ENCODE results near the gene SLC15A3. TPM values are rescaled to one million over a fixed set of nuclear protein-coding genes. Genes with fewer than 3 reads are reported as not detected.

Gene SLC15A3
- total and polyA plus RNA-seq, 2 experiments from 2014 or later = 14.2 to 15.8 TPM

DNA sequence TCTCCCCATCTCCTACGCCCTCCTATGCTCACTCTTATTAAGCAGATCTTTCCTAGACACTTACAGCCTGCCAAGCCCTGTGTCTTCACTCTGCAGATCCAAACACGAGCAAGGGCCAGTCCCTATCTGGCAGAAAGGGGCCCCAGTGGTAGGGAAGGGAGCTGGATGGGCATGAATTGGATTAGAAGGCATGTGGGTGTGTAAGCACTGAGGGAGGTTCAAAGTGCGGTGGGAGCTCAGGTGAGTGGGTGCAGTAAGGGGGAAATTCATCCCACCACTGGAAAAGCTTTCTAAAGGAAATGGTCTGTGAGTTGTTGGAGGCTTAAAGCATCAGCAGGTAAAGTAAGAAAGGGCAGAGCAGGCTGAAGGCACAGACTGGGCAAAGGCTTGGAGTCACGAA is 22.2 kb downstream of the SLC15A3 start (continued):
- TF ChIP-seq, protein P1, sequence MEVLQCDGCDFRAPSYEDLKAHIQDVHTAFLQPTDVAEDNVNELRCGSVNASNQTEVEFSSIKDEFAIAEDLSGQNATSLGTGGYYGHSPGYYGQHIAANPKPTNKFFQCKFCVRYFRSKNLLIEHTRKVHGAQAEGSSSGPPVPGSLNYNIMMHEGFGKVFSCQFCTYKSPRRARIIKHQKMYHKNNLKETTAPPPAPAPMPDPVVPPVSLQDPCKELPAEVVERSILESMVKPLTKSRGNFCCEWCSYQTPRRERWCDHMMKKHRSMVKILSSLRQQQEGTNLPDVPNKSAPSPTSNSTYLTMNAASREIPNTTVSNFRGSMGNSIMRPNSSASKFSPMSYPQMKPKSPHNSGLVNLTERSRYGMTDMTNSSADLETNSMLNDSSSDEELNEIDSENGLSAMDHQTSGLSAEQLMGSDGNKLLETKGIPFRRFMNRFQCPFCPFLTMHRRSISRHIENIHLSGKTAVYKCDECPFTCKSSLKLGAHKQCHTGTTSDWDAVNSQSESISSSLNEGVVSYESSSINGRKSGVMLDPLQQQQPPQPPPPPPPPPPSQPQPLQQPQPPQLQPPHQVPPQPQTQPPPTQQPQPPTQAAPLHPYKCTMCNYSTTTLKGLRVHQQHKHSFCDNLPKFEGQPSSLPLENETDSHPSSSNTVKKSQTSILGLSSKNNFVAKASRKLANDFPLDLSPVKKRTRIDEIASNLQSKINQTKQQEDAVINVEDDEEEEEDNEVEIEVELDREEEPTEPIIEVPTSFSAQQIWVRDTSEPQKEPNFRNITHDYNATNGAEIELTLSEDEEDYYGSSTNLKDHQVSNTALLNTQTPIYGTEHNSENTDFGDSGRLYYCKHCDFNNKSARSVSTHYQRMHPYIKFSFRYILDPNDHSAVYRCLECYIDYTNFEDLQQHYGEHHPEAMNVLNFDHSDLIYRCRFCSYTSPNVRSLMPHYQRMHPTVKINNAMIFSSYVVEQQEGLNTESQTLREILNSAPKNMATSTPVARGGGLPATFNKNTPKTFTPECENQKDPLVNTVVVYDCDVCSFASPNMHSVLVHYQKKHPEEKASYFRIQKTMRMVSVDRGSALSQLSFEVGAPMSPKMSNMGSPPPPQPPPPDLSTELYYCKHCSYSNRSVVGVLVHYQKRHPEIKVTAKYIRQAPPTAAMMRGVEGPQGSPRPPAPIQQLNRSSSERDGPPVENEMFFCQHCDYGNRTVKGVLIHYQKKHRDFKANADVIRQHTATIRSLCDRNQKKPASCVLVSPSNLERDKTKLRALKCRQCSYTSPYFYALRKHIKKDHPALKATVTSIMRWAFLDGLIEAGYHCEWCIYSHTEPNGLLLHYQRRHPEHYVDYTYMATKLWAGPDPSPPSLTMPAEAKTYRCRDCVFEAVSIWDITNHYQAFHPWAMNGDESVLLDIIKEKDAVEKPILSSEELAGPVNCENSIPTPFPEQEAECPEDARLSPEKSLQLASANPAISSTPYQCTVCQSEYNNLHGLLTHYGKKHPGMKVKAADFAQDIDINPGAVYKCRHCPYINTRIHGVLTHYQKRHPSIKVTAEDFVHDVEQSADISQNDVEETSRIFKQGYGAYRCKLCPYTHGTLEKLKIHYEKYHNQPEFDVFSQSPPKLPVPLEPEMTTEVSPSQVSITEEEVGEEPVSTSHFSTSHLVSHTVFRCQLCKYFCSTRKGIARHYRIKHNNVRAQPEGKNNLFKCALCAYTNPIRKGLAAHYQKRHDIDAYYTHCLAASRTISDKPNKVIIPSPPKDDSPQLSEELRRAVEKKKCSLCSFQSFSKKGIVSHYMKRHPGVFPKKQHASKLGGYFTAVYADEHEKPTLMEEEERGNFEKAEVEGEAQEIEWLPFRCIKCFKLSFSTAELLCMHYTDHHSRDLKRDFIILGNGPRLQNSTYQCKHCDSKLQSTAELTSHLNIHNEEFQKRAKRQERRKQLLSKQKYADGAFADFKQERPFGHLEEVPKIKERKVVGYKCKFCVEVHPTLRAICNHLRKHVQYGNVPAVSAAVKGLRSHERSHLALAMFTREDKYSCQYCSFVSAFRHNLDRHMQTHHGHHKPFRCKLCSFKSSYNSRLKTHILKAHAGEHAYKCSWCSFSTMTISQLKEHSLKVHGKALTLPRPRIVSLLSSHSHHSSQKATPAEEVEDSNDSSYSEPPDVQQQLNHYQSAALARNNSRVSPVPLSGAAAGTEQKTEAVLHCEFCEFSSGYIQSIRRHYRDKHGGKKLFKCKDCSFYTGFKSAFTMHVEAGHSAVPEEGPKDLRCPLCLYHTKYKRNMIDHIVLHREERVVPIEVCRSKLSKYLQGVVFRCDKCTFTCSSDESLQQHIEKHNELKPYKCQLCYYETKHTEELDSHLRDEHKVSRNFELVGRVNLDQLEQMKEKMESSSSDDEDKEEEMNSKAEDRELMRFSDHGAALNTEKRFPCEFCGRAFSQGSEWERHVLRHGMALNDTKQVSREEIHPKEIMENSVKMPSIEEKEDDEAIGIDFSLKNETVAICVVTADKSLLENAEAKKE (CRISPR knock-in tag; IDR thresholded peaks at IDR 0.05) = no peak

DNA sequence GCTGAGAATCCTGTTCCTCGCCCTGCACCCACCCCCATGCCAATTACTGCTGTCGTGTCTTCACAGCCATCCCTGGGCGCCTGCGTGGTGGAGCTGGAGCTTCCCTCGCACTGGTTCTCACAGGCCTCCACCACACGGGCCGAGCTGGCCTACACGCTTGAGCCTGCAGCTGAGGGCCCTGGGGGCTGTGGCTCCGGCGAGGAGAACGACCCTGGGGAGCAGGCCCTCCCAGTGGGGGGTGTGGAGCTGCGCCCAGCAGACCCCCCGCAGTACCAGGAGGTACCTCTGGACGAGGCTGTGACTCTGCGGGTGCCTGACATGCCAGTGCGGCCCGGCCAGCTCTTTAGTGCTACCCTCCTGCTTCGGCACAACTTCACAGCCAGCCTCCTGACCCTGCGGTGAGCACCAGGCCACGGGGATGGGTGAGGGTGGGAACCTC is 23.4 kb downstream of the SLC15A3 start:
- TF ChIP-seq POLR2AphosphoS5 (IDR thresholded peaks at IDR 0.05; ENCODE audit: low read depth) = no peak
- no peak for TF ChIP-seq EZH2 (IDR thresholded peaks at IDR 0.05; ENCODE audit: low read depth, unreplicated experiment)
- no peak for TF ChIP-seq JUNB (IDR thresholded peaks at IDR 0.05; ENCODE audit: unreplicated experiment)
- TF ChIP-seq CREB1 (CRISPR knock-in tag; IDR thresholded peaks at IDR 0.05; ENCODE audit: low read depth) = no peak
- no peak for TF ChIP-seq NANOG (IDR thresholded peaks at IDR 0.05; ENCODE audit: borderline replicate concordance)
- TF ChIP-seq ZNF114 (CRISPR knock-in tag; IDR thresholded peaks at IDR 0.05) = no peak
- TF ChIP-seq, protein P2, sequence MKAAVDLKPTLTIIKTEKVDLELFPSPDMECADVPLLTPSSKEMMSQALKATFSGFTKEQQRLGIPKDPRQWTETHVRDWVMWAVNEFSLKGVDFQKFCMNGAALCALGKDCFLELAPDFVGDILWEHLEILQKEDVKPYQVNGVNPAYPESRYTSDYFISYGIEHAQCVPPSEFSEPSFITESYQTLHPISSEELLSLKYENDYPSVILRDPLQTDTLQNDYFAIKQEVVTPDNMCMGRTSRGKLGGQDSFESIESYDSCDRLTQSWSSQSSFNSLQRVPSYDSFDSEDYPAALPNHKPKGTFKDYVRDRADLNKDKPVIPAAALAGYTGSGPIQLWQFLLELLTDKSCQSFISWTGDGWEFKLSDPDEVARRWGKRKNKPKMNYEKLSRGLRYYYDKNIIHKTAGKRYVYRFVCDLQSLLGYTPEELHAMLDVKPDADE (IDR thresholded peaks at IDR 0.05) = no peak
- TF ChIP-seq, protein P1 (CRISPR knock-in tag; IDR thresholded peaks at IDR 0.05) = no peak
- Histone ChIP-seq H3K9me2 (ENCODE audit: insufficient read depth) (no peaks in the 10 kb centered on the region), H3K4me2 (no peak overlapping the region), H3K4me3 (no peak overlapping the region), H2AFZ (no peak overlapping the region), H3K36me3 (ENCODE audit: insufficient read depth) (0 out of 2 replicates have a peak, but pooled peaks cover 6% of the 10 kb centered on the region), H3K79me2 (replicated peaks; ENCODE audit: insufficient read depth) (no peaks in the 10 kb centered on the region), H3K27me3 (ENCODE audit: insufficient read depth) (peaks cover 10% of the 10 kb centered on the region; the same call in 1 of the 2 replicates), H4K20me1 (replicated peaks; ENCODE audit: insufficient read depth) (peaks cover 11% of the 10 kb centered on the region; the same call in 1 of the 2 replicates), H3K4me1 (ENCODE audit: insufficient read depth) (peaks cover 6% of the 10 kb centered on the region), H3K27ac (ENCODE audit: low read depth) (no peak overlapping the region), H3F3A (replicated peaks; ENCODE audit: low read depth) (no peaks in the 10 kb centered on the region)
- Mint-ChIP-seq H3K27ac (no peak overlapping the region), H3K4me1 (peaks cover 21% of the 10 kb centered on the region), H3K4me3 (no peak overlapping the region), H3K36me3 (ENCODE audit: low read depth) (peaks cover 47% of the 10 kb centered on the region), H3K9me3 (no peaks in the 10 kb centered on the region), H3K27me3 (ENCODE audit: insufficient read depth, low read depth, poor library complexity) (peaks cover 6% of the 10 kb centered on the region)
- ATAC-seq (no peak), DNase-seq (ENCODE audit: low spot score) (no peak)
